T-helper 2 cell treated with Interferon-gamma antibody and Interleukin-4, amounts not matched to agents 100 ng/mL and 5 ng/mL, for 36 hours (primary cell): Measurements from ENCODE around the gene KRT13. TPM values are rescaled to one million over a fixed set of nuclear protein-coding genes. Genes with fewer than 3 reads are reported as not detected.
"Not testable (repeated sequence)": the region's sequence is repeated elsewhere in the genome, so short reads cannot be mapped to it uniquely, and the experiment has no call there.

ENCODE experiments used
- intact Hi-C: fragments of 100-400 bp; cut with micrococcal nuclease; formaldehyde crosslinking; loops from one replicate; pipeline ENCODE4 v1.15.1; 2023
- total RNA-seq: library from RNA; stranded (reverse); gene quantifications from 2 replicates; pipeline ENCODE4 v1.2.3, GENCODE V29; 2022

Gene KRT13
- total RNA-seq, result not detected in 2 replicates

DNA sequence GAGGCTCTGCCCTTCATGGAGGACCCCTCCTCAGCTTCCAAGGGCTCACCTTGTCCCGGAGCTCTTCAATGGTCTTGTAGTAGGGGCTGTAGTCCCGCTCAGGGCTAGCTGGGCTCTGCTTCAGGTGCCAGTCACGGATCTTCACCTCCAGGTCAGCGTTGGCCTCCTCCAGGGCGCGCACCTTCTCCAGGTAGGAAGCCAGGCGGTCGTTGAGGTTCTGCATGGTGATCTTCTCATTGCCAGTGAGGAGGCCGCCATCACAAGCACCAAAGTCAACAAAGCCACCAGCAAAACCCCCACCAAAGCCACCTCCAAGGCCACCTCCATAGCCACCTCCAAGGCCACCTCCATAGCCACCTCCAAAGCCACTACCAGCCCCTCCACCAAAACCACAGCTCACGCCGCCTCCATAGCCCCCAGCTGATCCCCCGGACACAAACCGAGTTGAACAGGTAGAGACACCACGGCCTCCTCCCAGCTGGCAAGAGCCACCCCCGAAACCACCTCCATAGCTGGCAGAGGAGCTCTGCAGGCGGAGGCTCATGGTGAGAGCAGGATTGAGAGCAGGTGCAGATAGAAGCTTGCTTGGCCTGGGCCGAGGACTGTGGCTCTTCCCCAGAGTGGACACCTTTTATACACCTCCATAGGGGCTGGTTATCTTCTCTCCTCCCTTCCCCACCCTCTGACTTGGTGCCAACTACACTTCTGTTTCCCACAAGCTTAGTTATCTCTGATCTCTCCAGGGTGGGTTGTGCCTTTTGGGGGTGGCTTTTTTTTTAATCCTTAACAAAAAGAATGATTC is at the start of gene KRT13:
KRT13 (minus strand) TSS at position 606 of the 802 bp plus-strand sequence; CDS start at position 544, 62 bp downstream.
- intact Hi-C loops, result no loop called here

GRCh38 chr17:41553987-41554680 is 48.7 kb upstream of the KRT13 start:
- intact Hi-C loops, result no loop called here

DNA sequence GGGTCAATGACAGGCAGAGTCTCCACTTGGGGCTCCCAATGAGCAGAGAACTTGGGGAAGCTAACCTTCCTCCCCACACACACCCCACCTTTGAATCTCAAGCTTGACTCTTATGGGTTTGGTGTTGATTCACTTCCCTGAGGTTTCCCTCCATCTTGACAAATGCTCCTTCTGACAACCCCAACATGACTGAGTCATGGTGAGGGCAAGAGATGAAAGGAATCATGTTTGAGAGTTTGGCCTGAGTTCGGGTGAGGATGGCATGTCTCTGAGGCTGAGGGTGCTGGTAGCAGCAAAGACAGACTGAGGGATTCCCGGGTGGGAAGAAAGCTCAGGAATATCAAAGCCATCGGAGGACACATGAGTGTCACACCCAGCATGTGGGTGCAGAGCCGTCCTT is 47.8 kb upstream of the KRT13 start:
- intact Hi-C loops, result no loop called here

DNA sequence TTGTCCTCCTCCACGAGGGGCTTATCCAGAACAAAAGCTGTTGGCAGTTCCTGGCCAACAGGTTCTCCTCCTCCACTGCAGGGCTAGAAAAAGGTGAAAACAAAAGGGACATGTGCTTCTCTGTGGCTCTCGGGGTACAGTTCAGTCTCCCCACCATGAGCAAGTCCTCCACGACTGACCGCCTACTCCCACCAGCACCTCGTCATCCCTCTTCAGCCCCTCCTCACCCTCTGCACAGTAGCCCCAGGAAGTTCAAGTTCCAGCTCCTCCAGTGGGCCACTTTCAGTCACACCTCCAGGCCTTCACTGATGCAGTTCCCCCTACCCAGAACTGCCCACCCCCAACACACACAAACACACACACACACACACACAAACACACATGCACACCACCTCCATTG is 47.0 kb upstream of the KRT13 start:
- intact Hi-C loops, result no loop called here

DNA sequence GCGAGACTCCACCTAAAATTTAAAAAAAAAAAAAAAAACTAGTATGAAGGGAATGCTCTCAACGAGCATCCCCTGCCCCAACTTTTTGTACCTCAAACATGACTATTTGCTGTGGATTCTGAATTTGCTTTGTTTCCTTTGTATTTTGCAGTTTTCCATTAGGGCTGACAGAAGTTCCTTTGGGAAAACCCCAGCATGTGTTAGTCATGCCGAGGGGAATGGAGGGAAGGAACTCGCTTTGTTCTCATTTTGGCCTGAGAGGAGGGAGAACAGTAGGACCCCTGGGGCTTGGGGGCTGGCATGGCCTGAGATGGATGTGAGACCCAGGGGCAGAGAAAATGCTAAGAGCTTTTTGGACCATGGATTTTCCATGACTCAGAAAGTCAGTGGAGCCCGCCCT is 46.0 kb upstream of the KRT13 start:
- intact Hi-C loops, result no loop called here

DNA sequence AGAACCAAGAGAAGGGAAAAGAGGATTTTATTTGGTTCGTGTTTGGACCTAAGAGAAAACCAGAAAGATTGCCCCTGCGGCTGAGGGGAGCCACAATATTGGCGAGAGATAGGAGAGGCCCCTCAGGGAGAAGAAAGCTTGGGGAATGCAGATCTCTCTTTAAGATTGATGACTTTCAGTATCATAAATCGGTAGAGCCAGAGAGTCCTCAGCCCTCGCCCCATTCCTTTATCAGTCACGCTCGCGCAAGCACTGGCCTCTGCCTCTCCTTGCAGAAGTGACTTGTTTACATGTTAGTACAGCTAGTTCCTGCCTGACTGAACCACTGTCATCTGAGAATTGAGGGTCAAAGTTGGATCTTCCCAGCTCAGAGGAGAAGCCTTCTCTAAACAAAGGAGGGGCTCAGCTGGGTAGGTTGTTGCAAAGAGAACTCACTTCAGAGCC is 44.2 kb upstream of the KRT13 start:
- intact Hi-C loops, result loop anchor here (1.0 to 5.0 kb wide), 4 partner anchors 99 to 747 kb away; no protein-coding TSS in a partner anchor

DNA sequence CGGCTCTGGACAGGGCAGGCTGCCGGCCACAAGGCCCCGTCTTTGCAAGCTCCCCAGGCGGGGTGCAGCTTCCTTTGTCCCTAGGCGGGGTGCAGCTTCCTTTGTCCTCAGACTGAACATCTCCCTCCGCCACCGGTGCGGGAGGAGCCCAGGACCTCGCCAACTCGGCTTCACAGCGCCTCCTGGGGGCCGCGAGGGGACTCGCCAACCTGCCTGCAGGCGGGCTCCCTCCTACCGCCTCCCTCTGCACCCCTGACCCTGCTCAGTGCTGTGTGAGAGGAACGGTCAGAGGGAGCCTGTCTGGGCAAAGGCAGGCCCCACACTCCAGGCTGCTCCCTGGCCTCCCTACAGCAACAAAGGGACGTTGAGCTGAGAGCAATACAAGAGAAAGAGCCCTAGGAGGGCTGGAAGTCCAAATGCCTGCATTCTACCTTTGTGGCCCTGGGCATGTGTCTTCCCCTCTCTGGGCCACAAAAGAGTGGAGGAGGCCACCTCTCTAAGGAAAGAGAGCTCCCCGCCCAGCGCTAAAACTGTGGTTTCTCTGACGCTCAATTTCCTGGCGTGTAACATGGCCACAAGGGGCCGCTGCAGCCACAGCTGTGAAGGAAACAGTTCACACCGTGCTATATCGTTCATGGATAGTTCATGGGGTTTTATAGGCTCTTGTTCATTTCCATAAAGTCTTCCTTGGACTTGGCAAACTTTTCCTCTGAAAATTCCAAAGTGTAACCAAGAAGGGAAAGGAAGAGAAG is 43.6 kb upstream of the KRT13 start:
- intact Hi-C loops, result loop anchor here (1.0 to 5.0 kb wide), 4 partner anchors 99 to 747 kb away; no protein-coding TSS in a partner anchor

DNA sequence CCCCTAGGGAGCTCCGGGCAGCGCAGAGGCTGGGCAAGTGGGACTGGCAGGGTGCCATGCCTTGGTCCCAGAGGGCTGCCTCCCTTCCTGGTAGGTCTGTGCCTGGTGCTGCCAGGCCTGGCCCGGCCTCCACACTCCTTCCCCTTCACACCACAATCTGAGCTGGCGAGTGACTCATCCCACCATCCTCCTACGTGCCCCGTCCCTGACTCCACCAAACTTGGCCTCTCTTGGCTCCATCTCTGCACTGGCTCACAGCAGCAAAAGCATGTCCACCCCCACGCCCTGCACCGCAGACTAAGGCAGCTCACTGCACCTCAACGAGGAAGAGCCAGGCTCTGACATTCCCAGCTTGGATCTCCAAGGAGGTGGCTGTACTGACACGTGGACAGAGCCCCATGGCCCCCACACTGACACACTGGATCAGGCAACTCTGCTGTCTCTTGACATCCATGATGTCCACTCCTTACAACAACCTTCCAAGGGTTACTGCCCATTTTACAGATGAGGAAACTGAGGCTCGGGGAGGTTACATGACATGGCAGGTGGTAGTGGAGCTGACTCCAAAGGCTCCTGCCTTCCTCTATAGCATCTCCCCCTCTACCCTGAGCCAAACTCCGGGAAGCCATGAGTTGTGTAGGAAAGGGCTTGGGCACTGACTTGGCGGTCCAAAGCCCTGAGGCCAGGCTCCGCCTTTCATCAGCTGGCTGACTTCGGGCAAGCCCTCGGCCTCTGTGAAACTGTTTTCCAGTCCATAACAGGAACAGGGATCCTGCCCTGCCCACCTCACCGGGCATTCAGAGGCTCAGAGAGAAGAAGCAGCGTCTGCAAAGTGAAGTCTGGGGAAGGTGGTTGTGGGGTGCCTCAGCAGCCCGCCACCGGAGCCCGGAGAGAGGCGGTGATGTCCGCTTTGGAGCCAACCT is 42.8 kb upstream of the KRT13 start:
- intact Hi-C loops, result loop anchor here (5.0 kb wide), 2 partner anchors 641 to 746 kb away; no protein-coding TSS in a partner anchor

DNA sequence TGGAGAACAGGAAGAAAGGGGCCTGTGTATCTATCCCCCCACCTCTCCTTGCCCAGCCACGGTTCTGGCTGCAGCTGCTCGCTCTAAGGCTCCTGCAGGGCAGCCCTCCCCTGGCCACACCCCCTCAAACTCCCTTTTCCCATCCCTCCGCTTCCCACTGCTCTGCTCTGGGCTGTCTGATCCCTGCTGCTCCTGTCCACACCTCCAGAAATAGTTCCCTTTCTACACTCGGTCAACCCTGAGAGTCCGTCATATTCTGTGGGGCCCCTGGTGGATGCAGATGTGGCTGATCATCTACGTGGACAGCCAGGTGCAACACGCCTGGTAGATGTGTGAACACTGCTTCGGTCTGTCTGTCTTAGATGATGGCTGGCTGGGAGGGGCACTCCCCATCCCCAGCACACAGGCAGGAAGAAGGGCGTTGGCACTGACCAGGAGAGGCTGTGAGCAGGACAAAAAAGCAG is 42.0 kb upstream of the KRT13 start:
- intact Hi-C loops, result loop anchor here (5.0 kb wide), 2 partner anchors 640 to 745 kb away; no protein-coding TSS in a partner anchor

- intact Hi-C loops, result loop anchor here (5.0 kb wide), 2 partner anchors 640 to 745 kb away; no protein-coding TSS in a partner anchor
These were observed 41.4 kb upstream of the KRT13 start for GRCh38 chr17:41546819-41547218.

GRCh38 chr17:41545829-41546410 is 40.5 kb upstream of the KRT13 start:
- intact Hi-C loops, result loop anchor here (5.0 kb wide), 2 partner anchors 639 to 744 kb away; no protein-coding TSS in a partner anchor

DNA sequence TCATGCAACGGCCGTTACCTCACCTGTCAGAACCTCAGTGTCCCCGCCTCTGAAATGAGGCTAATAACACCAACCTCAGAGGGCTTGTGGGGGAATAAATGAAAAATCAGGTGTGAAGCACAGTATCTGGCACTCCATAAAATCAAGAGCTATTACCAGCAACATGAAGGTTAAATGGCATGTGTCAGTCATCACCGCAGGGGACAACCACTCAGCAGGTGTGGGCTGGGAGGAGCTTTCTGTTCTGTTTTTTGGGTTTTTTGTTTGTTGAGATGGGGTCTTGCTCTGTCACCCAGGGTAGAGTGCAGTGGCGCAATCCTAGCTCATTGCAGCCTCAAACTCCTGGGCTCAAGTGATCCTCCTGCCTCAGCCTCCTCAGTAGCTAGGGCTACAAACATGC is 39.5 kb upstream of the KRT13 start:
- intact Hi-C loops, result loop anchor here (5.0 kb wide), 2 partner anchors 638 to 743 kb away; no protein-coding TSS in a partner anchor

DNA sequence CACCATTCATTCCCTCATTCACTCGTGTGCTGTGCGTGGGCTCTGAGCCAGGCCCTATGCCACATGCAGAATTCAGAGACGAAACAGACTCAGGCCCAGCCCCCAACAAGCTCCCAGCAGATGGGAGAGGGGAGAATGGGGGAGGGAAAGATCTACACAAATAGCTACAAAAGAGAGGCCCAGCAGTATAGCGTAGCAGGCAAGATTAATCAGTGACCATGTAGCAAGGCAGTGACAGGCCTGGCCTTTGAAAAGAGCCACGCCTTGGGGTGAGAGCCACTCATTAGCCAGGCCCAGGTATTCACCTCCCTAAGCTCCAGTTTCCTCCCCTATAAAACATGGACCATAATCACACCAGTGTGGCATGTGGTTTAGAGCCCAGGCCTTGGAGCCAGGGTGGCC is 39.1 kb upstream of the KRT13 start:
- intact Hi-C loops, result no loop called here

DNA sequence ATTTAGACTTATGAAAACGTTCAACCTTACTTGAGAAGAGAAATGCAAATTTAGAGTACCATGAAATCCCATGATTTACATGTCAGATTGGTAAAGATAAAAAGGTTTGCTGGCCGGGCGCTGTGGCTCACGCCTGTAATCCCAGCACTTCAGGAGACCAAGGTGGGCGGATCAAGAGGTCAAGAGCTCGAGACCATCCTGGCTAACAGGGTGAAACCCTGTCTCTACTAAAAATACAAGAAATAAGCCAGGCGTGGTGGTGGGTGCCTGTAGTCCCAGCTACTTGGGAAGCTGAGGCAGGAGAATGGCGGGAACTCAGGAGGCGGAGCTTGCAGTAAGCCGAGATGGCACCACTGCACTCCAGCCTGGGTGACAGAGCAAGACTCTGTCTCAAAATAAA is 37.4 kb upstream of the KRT13 start:
- intact Hi-C loops, result not testable (repeated sequence)

DNA sequence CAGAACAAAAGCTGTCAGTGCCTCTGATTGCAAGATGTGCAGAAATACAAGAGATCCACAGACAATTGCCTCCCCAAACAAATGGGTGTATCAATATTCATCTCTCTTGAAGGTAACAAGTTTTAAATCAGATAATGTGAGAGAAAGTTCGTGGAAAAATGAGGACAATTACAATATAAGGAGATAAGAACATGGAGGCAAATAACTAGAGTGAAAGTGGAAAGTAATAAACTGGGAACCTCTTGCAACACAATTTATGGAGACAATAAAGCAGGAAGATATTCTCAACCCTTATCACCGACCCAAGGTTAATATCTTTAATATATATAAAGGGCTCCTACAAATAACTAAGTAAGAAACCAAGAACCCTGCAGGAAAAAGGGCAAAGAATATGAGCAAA is 36.9 kb upstream of the KRT13 start:
- intact Hi-C loops, result no loop called here

- intact Hi-C loops, result no loop called here
These were observed 35.7 kb upstream of the KRT13 start for GRCh38 chr17:41540921-41541625.

DNA sequence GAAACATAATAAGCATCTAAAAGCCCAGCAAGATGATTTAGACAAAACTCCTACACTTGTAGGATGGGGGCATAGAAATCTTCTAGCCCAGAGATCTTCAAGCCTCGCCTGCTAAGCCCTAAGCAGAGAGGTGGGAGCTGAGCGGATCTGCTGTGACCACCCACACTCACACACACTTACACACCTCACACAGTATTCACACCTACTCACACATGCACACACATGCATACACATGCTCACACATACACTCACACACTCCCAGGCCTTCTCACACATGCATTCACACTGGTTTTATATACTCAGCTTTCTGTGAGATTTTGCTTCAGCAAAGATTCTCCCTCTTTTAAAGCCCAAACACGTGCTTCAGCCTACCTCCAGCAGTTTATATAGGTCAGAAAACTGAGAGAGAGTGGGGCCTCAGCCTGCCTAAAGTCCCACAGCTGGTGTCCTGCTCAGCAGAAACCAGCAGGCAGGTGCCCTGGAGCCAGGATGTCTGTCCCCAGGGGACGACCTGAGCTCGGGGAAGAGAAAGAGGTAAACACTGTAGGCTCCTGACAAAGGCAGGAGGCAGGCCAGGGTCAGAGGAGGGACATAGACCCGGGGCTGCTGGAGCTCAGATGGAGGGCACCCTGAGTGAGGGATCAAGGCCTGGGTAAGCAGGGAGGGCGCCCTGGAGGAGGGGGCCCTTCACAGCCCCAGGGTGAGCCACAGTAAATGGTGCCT is 34.7 kb upstream of the KRT13 start:
- intact Hi-C loops, result no loop called here

- intact Hi-C loops, result no loop called here
These were observed 33.7 kb upstream of the KRT13 start for GRCh38 chr17:41539071-41539492.
